GM12874 (cell line): Measurements from ENCODE around the gene FOSL2.

Experiments
- CTCF ChIP-seq: IDR thresholded peaks from 2 replicates; pipeline ENCODE4 v1.5.1; 2011; ENCODE audit warnings: low read depth, mild to moderate bottlenecking, control low read depth, low read length, moderate library complexity; ENCODE audit not compliant: insufficient read depth

FOSL2 gene

GRCh38 chr2:28407131-28407975, 14.7 kb downstream of the FOSL2 start:
- no peak for TF ChIP-seq CTCF

DNA sequence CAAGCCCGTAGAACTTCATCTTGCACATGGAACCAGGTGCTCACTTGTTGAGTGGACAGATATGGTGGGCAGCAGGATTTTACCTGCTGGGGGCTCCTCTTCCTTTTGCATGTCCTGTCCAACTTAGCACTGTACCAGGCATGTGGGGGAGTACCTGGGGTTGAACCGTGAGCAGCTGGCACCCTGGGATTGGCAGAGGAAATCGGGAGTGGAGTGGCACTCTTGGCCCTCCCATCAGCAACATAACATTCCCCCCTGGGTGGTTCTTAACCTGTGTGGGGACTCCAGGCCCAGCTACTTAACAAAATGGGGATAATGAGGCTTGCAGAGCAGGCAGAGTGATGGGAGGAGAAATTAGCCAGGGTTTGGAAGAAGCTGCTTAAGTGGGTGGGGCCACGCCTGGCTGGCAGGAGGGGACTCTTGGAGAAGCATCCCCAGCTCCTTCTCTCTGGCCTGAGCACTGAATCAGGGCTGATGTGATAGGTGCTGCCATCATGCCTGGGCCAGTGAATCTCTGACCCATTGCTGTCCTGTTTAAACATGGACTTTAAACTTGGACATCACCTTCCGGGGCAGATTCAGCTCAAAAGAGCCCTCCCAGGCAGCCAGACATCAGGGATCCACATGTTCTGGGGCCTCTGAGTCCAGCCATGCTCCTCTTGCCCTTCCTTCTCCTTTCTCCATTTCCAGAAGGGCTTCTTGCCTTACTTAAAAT, 15.5 kb downstream of the FOSL2 start:
- TF ChIP-seq CTCF = no peak

- no peak for TF ChIP-seq CTCF
Observed at GRCh38 chr2:28408764-28409599, 16.3 kb downstream of the FOSL2 start.

DNA sequence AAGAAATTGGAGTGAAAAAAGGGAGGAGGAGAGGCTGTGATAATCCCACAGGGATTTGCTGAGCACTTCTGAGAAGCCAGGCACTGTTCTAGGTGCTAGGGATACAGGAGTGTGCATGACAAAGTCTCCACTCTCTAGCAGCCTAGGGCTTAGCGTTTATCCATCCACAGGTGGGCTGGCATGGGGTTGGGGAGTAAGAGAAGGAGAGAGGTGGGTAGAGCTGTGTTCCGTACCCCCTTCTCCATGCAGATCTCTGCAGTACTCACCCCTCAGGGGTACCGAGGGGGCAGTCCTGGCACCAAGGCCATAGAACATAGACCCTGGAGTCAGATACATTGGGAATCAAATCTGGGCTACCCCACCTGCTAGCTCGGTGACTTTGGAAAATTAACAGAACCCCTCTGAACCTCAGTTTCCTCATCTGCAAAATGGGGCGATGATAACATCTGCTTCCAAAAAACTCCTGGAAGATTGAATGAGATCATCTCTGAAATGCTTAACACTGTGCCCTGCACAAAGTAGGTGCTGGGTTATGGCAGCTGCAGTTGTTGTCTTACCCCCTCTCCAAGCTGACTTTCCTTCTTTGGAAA, 18.6 kb downstream of the FOSL2 start:
- no peak for TF ChIP-seq CTCF

GRCh38 chr2:28411956-28412609, 19.4 kb downstream of the FOSL2 start:
- TF ChIP-seq CTCF = no peak

GRCh38 chr2:28412625-28413151, 20.0 kb downstream of the FOSL2 start:
- TF ChIP-seq CTCF = no peak
